HL-60/S4 treated with retinoic acid at 250 ng/mL for 4 days and 3 days (cell line): ENCODE measurements around the gene ST6GALNAC3.

Source experiments
- in situ Hi-C: fragments of 300-500 bp; cut with MboI; formaldehyde crosslinking; loops from 2 replicates; pipeline ENCODE4 v1.7.0; 2022; ENCODE audit warnings: low sequenced_read_pairs

The ST6GALNAC3 gene

GRCh38 chr1:76402128-76402527 is 327.6 kb downstream of the ST6GALNAC3 start:
- in situ Hi-C loops: no loop called here

- in situ Hi-C loops: no loop called here
These were observed 333.8 kb downstream of the ST6GALNAC3 start for GRCh38 chr1:76408303-76408702.

DNA sequence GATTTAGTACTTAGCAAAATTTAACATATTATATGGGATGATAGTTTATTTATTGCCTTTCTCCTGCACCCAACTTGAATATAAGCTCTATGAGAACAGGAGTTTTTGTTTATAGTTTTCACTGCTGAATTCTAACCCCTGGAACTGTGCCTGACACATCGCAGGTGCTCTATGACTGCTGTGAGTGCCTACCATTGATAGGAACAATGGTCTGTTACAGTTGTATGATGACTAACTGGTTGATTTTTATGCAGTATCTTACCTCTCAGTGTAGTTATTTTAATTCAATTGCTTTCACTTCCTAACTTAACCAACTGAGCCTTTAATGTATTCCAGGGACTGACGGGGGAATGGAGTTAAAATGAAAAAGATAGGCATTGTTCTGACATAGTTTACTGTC is 336.0 kb downstream of the ST6GALNAC3 start:
- in situ Hi-C loops: no loop called here

GRCh38 chr1:76418531-76418930 is 344.0 kb downstream of the ST6GALNAC3 start:
- in situ Hi-C loops: no loop called here

- in situ Hi-C loops: no loop called here
These were observed 345.1 kb downstream of the ST6GALNAC3 start for GRCh38 chr1:76419603-76420002.

- in situ Hi-C loops: no loop called here
These were observed 350.9 kb downstream of the ST6GALNAC3 start for GRCh38 chr1:76425201-76426145.

- in situ Hi-C loops: no loop called here
These were observed 352.1 kb downstream of the ST6GALNAC3 start for GRCh38 chr1:76426606-76427005.

- in situ Hi-C loops: no loop called here
These were observed 353.5 kb downstream of the ST6GALNAC3 start for GRCh38 chr1:76428028-76428427.

DNA sequence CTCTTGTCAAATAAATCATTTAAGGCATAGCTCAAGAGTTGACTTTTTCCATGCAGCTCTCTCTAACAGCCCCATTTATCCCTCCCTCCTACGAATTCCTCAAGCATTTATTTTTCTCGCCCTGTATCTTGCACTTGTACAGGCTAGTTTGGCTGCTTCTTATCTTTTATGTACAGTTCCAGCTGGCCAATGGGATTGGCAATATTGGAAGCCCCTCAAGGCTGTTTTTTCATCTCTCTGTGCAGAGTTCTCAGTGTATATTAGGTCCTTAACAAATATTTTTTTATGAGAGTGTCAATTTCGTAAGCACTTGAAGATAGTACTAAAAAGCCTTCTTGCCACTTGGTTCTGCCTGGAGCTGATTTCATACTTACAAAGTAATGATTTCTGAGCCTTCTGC is 356.0 kb downstream of the ST6GALNAC3 start:
- in situ Hi-C loops: no loop called here

GRCh38 chr1:76433526-76433925 is 359.0 kb downstream of the ST6GALNAC3 start:
- in situ Hi-C loops: no loop called here

- in situ Hi-C loops: no loop called here
These were observed 368.7 kb downstream of the ST6GALNAC3 start for GRCh38 chr1:76443217-76443616.

GRCh38 chr1:76444773-76445172 is 370.2 kb downstream of the ST6GALNAC3 start:
- in situ Hi-C loops: no loop called here

GRCh38 chr1:76450229-76450628 is 375.7 kb downstream of the ST6GALNAC3 start:
- in situ Hi-C loops: no loop called here

GRCh38 chr1:76463278-76463677 is 388.7 kb downstream of the ST6GALNAC3 start:
- in situ Hi-C loops: no loop called here

DNA sequence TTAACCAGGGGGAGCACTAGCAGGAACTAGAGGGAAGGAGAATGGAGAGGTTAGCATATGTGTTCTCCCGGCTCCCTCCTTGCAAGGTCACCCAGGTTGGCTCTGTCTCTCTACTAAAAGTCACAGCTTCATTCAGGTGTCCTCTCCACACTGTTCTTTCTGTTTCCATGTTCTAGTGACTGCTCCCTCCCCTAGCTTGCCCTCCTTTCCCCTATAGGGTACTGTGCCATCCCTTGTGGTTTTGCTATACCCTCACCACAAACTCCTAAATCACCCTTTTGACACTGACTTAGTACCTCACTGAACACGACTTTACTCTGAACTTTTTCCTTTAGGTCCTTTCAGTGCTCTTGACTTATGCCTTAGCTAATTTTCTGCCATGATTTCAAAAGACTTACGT is 389.3 kb downstream of the ST6GALNAC3 start:
- in situ Hi-C loops: no loop called here

DNA sequence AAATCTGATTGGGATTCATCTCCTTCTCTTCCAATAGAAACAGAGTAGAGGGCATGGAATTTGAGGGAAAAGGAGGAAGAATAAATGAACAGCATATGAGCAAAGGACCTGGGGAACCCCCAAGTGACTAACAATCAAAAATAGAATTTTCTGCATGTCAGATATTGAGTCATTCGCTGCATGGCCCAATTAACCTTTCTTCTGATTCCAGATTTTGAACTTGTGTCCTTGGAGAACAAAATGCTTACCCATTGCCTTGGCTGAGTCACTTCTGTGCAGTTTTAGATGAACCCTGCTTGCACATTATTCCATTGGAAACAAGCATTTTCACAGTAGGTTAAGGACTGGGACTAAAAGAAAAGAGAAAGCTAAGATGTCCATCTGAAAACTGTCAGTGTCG is 390.5 kb downstream of the ST6GALNAC3 start:
- in situ Hi-C loops: no loop called here

GRCh38 chr1:76470166-76470565 is 395.6 kb downstream of the ST6GALNAC3 start:
- in situ Hi-C loops: no loop called here

GRCh38 chr1:76471536-76471935 is 397.0 kb downstream of the ST6GALNAC3 start:
- in situ Hi-C loops: no loop called here

- in situ Hi-C loops: no loop called here
These were observed 399.0 kb downstream of the ST6GALNAC3 start for GRCh38 chr1:76473591-76473990.

GRCh38 chr1:76474922-76475321 is 400.4 kb downstream of the ST6GALNAC3 start:
- in situ Hi-C loops: no loop called here

DNA sequence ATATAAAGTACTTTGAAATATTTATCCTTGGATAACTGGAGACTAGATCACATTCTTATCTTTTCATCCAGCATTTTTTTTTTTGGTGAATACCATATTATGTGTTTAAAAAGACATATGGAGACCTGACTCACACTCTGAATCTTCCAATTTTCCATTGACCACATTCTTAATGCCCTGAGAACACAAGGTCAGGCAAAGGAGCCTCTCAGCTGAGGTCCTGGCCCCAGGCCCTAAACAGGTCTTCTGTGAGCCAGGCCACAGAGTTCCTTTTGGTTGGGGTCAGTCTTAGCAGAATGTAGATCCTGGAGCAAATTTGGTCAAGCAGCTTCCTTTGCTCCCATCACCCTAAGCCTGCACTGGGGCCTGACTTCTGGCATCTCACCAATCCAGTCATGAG is 402.6 kb downstream of the ST6GALNAC3 start:
- in situ Hi-C loops: no loop called here

DNA sequence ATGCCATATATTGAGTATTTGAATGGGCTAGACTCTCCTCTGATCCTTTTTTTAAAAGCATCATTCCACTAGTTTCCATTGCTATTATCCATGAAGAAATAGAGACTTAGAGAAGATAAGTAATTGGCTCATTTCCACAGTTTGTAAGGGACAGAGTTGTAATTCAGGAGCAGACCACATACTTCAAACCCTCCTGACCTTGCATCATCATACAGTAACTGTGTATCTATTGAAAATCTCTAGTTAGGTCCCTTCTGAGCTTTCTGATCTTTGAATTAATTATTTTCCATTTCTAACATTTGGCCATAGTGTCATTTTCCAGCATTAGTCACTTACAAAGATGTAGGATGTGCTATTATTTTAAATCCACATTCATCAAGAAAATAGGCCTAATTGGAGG is 406.3 kb downstream of the ST6GALNAC3 start:
- in situ Hi-C loops: no loop called here

DNA sequence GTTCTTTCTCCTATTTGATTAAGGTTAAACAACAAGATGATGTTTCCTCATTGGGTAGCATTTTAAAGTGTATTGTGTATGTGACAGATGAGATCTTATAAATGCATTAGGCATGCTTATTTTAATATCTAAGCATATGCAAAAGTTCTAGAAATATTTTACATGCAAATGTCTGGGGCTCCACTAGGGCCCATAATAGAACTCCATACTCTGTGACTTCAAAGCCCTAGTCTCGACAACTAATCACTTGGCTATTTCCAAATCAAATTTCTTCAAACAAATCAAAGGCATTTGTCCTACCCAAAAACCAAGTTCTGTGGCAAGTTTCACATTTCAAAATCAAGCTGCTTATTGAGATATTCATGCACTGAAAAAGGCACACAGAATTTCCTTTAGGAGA is 407.1 kb downstream of the ST6GALNAC3 start:
- in situ Hi-C loops: no loop called here
